Suprapubic skin (tissue), 4 donors: ENCODE results near the gene KCNAB2.

ENCODE experiments used
- EP300 ChIP-seq: sonication (generic); formaldehyde crosslinking; IDR thresholded peaks from one replicate; pipeline ENCODE4 v1.6.1; 2017; ENCODE audit warnings: antibody characterized with exemption
- POLR2A ChIP-seq, 2 donors: fragments of 450-650 bp; IDR thresholded peaks; one replicate each; pipeline ENCODE4 v1.6.1; 2017; ENCODE audit warnings: antibody characterized with exemption in 2 of 2, mild to moderate bottlenecking in 2 of 2, moderate library complexity in 2 of 2
- POLR2AphosphoS5 ChIP-seq, 3 donors: sonication (generic); formaldehyde crosslinking; IDR thresholded peaks; one replicate each; pipeline ENCODE4 v1.6.1; 2017; ENCODE audit warnings: antibody characterized with exemption in 3 of 3
- TF ChIP-seq, protein P1 (sequence below), 2 donors: fragments of 200-600 bp in 1 of 2; fragments of 450-650 bp in 1 of 2; sonication (generic) in 1 of 2; IDR thresholded peaks; one replicate each; pipeline ENCODE4 v1.5.1; 2016 to 2019; ENCODE audit warnings: antibody characterized with exemption in 2 of 2, mild to moderate bottlenecking in 1 of 2, moderate library complexity in 1 of 2

DNA sequence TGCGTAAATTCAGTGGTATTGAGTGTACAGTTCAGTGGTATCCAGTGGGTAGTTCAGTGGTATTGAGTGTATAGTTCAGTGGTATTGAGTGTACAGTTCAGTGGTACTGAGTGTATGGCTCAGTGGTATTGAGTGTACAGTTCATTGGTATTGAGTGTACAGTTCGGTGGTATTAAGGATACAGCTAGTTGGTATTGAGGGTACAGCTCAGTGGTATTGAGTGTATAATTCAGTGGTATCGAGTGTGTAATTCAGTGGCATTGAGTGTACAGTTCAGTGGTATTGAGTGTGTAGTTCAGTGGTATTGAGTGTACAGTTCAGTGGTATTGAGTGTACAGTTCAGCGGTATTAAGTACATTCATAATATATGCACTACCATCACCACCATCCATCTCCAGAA lies 23.5 kb upstream of the KCNAB2 start:
- no peak for TF ChIP-seq POLR2AphosphoS5 (IDR thresholded peaks at IDR 0.05)
- TF ChIP-seq, protein P1, sequence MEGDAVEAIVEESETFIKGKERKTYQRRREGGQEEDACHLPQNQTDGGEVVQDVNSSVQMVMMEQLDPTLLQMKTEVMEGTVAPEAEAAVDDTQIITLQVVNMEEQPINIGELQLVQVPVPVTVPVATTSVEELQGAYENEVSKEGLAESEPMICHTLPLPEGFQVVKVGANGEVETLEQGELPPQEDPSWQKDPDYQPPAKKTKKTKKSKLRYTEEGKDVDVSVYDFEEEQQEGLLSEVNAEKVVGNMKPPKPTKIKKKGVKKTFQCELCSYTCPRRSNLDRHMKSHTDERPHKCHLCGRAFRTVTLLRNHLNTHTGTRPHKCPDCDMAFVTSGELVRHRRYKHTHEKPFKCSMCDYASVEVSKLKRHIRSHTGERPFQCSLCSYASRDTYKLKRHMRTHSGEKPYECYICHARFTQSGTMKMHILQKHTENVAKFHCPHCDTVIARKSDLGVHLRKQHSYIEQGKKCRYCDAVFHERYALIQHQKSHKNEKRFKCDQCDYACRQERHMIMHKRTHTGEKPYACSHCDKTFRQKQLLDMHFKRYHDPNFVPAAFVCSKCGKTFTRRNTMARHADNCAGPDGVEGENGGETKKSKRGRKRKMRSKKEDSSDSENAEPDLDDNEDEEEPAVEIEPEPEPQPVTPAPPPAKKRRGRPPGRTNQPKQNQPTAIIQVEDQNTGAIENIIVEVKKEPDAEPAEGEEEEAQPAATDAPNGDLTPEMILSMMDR (IDR thresholded peaks at IDR 0.05): no peak
- TF ChIP-seq POLR2A (IDR thresholded peaks at IDR 0.05): no peak
- TF ChIP-seq EP300: no peak
